ENCODE results near the gene HINT2. TPM values are rescaled to one million over a fixed set of nuclear protein-coding genes. Genes with fewer than 3 reads are reported as not detected.

Gene HINT2
- total RNA-seq, 1 donor: 17.0 TPM

DNA sequence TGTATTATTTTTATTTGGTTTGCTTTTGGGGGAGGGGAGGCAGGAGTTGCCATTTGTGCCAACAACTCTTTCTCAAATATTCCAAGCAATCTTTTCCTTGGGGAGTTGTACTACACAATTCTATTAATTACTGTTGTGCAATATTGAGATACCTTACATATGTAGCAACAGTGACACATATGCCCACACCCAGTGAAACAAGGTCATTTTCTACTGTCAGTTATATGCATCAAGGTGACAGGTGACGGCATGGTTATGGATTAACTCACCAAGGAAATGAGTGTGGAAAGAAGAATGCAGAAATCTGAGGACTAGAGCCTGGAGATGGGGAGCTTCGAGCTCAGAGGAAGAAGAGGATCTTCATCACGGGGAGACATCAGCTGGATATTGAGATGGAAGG lies 42.9 kb downstream of the HINT2 start:
- no peak overlapping the region for H2AFZ ChIP-seq (ENCODE audit: low read length)
- no peak overlapping the region for H3K27ac ChIP-seq (ENCODE audit: low read depth, low read length)
- no peaks in the 10 kb centered on the region for H3K79me2 ChIP-seq (ENCODE audit: insufficient read depth, low read length)
- H4K20me1 ChIP-seq (ENCODE audit: insufficient read depth, low read length): no peaks in the 10 kb centered on the region
- H3K4me3 ChIP-seq (ENCODE audit: insufficient read depth, low read length): no peak overlapping the region
- no peaks in the 10 kb centered on the region for H3K36me3 ChIP-seq (ENCODE audit: insufficient read depth, low read length)
- H3K27me3 ChIP-seq (ENCODE audit: insufficient read depth, low read length): peaks cover 5% of the 10 kb centered on the region
- no peak overlapping the region for H3K4me2 ChIP-seq (ENCODE audit: insufficient read depth, low read length)
- peaks cover 13% of the 10 kb centered on the region for H3K4me1 ChIP-seq (ENCODE audit: insufficient read depth, low read length)
- no peaks in the 10 kb centered on the region for H3K9me3 ChIP-seq (ENCODE audit: low read depth, low read length)
- DNase-seq (ENCODE audit: insufficient read length, low spot score, missing footprints): no peak
- TF ChIP-seq CTCF (IDR thresholded peaks at IDR 0.05; ENCODE audit: extremely low read depth, low read depth, low read length): no peak

GRCh38 chr9:35771534-35771933 lies 43.3 kb downstream of the HINT2 start:
- Histone ChIP-seq H3K27me3 (ENCODE audit: insufficient read depth, low read length) (peaks cover 5% of the 10 kb centered on the region), H2AFZ (ENCODE audit: low read length) (no peak overlapping the region), H3K79me2 (ENCODE audit: insufficient read depth, low read length) (no peaks in the 10 kb centered on the region), H3K4me3 (ENCODE audit: insufficient read depth, low read length) (no peak overlapping the region), H3K9me3 (ENCODE audit: low read depth, low read length) (no peaks in the 10 kb centered on the region), H3K4me1 (ENCODE audit: insufficient read depth, low read length) (peaks cover 13% of the 10 kb centered on the region), H4K20me1 (ENCODE audit: insufficient read depth, low read length) (no peaks in the 10 kb centered on the region), H3K4me2 (ENCODE audit: insufficient read depth, low read length) (no peak overlapping the region), H3K27ac (ENCODE audit: low read depth, low read length) (no peak overlapping the region), H3K36me3 (ENCODE audit: insufficient read depth, low read length) (no peaks in the 10 kb centered on the region)
- no peak for TF ChIP-seq CTCF (IDR thresholded peaks at IDR 0.05; ENCODE audit: extremely low read depth, low read depth, low read length)
- DNase-seq (ENCODE audit: insufficient read length, low spot score, missing footprints): no peak

DNA sequence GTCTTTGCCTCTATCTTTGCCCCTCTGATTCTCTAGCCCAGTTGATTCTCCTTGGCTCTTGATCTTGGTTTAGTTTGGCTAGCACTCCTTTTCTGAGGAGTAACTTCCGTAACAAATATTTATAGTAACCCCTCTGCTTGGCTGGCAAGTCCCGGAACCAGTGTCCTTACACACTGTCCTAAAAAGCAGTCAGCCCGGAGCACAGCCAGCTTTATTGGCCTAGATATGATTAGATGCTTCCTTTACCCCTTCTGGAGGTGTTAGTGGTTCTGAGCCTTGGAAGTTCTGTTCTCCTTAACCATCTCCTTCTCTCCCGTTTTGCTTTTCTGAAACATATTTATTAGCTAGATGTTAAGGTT lies 43.8 kb downstream of the HINT2 start:
- H2AFZ ChIP-seq (ENCODE audit: low read length): no peak overlapping the region

DNA sequence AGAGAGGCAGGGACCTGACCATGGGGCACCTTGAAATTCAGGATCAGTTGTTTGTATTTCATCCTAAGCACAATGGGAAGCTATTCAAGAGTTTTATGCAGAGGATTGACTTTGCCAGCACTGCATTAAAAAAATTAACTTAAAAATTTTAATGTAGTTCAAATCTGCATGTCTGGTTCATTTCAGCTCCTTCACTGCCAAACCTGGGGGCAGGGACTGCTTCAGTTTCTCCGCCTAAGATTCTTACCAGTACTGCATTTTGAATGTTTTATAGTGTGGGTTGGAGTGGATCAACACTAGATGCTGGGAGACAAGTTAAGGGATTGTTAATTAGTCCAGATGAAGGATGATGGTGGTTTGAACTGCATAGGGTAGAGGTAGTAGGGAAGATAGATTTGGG lies 45.1 kb downstream of the HINT2 start:
- Histone ChIP-seq H3K4me2 (ENCODE audit: insufficient read depth, low read length) (no peak overlapping the region), H3K4me3 (ENCODE audit: insufficient read depth, low read length) (no peak overlapping the region), H3K27me3 (ENCODE audit: insufficient read depth, low read length) (peaks cover 5% of the 10 kb centered on the region), H3K9me3 (ENCODE audit: low read depth, low read length) (no peaks in the 10 kb centered on the region), H3K4me1 (ENCODE audit: insufficient read depth, low read length) (peaks cover 13% of the 10 kb centered on the region), H2AFZ (ENCODE audit: low read length) (no peak overlapping the region), H3K36me3 (ENCODE audit: insufficient read depth, low read length) (no peaks in the 10 kb centered on the region), H4K20me1 (ENCODE audit: insufficient read depth, low read length) (no peaks in the 10 kb centered on the region), H3K79me2 (ENCODE audit: insufficient read depth, low read length) (no peaks in the 10 kb centered on the region), H3K27ac (ENCODE audit: low read depth, low read length) (no peak overlapping the region)
- TF ChIP-seq CTCF (IDR thresholded peaks at IDR 0.05; ENCODE audit: extremely low read depth, low read depth, low read length): no peak
- no peak for DNase-seq (ENCODE audit: insufficient read length, low spot score, missing footprints)

More for the DNA sequence above, 43.8 kb downstream of the HINT2 start:
- Histone ChIP-seq H3K79me2 (ENCODE audit: insufficient read depth, low read length) (no peaks in the 10 kb centered on the region), H3K9me3 (ENCODE audit: low read depth, low read length) (no peaks in the 10 kb centered on the region), H3K4me3 (ENCODE audit: insufficient read depth, low read length) (no peak overlapping the region), H3K4me1 (ENCODE audit: insufficient read depth, low read length) (peaks cover 13% of the 10 kb centered on the region), H3K27ac (ENCODE audit: low read depth, low read length) (no peak overlapping the region), H3K36me3 (ENCODE audit: insufficient read depth, low read length) (no peaks in the 10 kb centered on the region), H4K20me1 (ENCODE audit: insufficient read depth, low read length) (no peaks in the 10 kb centered on the region), H3K27me3 (ENCODE audit: insufficient read depth, low read length) (peaks cover 5% of the 10 kb centered on the region), H3K4me2 (ENCODE audit: insufficient read depth, low read length) (no peak overlapping the region)
- TF ChIP-seq CTCF (IDR thresholded peaks at IDR 0.05; ENCODE audit: extremely low read depth, low read depth, low read length): no peak
- no peak for DNase-seq (ENCODE audit: insufficient read length, low spot score, missing footprints)

All from osteoblast (primary cell).